ENCODE data around the gene SIM2.

DNA sequence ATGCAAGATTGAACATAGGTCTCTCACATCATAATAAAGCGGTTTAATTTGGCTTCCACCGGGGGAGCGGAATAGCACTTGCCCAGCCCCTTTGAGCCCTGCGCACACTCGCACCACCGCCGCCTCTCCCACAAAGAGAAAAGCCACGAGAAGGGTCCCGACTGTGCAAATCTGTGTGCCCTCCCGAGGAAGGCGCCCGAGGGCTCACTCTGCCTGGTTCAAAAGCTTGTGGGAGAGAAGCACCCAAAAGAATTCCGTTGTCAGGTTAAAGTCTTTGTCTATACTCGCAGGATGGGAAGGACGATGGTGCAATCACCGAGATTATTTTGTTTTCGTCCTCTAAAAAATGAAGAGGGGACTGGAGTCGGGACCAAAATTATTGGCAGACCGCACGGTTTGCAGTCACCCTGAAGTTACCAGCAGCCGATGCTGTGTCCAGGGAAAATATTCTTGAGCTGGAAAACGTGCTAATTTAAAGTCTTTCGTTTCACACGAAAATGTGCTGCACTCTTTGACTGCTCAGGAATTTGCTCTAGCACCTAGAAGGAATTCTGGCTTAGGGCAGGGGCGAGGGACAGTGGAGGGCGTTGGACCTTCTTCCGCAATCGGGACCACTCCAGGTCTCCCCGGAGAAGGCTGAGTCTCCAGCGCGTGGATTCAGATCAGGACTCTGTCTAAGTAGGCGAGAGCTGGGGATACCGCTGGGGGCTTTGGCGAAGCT is 6.6 kb upstream of the SIM2 start:
- TF ChIP-seq EZH2 (IDR thresholded peaks at IDR 0.05) (no peak), POLR2AphosphoS5 (IDR thresholded peaks at IDR 0.05; ENCODE audit: borderline replicate concordance, low read depth, low read length) (no peak), FOXP2 (optimal IDR thresholded peaks at IDR 0.05; ENCODE audit: control extremely low read depth, extremely low read length, insufficient read depth) (no peak)

All from SK-N-MC (cell line).